PFSK-1 (cell line): ENCODE measurements around the gene SLC37A3.

Experiments used
- FOXP2 ChIP-seq: optimal IDR thresholded peaks from 2 replicates; pipeline ENCODE3; 2011; ENCODE audit warnings: borderline replicate concordance, control low read depth, inconsistent platforms; ENCODE audit not compliant: insufficient read depth; ENCODE audit errors: extremely low read length, extremely low read depth
- POLR2AphosphoS5 ChIP-seq: IDR thresholded peaks from 2 replicates; pipeline ENCODE4 v1.6.1; 2012; ENCODE audit warnings: low read depth, mild to moderate bottlenecking, control low read depth, low read length, moderate library complexity
- SIN3A ChIP-seq: IDR thresholded peaks from 2 replicates; pipeline ENCODE4 v1.6.1; 2012; ENCODE audit warnings: mild to moderate bottlenecking, low read length, moderate library complexity, borderline replicate concordance; ENCODE audit not compliant: insufficient read depth
- TAF1 ChIP-seq: IDR thresholded peaks from 2 replicates; pipeline ENCODE4 v1.6.1; 2012; ENCODE audit warnings: low read length, control low read depth, borderline replicate concordance; ENCODE audit not compliant: insufficient read depth
- TF ChIP-seq, protein P1 (sequence below), 2 experiments: IDR thresholded peaks; 2 replicates each; pipeline versions ENCODE4 v1.6.1 to v1.8.0; 2011 to 2012; ENCODE audit warnings: low read depth in 2 of 2, low read length in 2 of 2, control low read depth in 1 of 2, inconsistent platforms in 1 of 2, mild to moderate bottlenecking in 1 of 2, moderate library complexity in 1 of 2; ENCODE audit not compliant: insufficient read depth in 1 of 2

Gene SLC37A3

DNA sequence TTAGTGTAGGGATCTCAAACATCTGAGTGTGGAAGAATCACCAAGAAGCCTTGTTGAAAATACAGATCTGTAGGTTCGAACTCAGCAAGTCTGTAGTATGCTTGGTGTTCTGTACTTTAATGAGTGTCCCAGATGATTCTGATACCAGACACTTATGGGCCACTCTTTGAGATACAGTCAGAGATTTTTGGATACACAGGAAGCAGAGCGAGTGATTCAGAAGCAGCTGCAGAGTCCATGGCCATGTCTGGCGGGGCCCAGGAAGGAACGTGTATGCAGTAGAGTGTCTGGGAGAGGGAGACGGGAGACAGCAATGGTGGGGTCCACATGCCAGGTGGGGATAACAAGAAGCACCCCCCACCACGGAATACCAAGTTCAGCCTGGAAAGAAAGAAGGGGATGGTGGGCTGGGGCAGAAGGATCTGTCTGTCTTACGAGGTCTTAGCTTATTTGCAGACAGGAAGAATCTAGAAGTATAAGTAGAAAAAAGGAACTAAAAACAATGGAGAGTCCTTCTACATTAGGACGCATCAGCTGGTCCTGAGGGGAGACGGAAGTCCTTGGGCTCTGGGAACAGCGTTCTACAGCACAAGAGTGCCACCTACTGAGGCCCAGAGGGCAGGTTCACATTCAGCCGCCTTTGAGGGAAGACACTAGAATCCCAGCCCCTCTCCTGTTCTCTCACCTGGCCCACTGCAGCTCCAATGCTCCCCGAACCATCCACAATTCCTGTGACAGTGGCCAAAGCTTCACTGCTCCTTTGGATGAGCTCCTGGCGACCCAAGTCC, 55.4 kb downstream of the SLC37A3 start:
- TF ChIP-seq POLR2AphosphoS5 (no peak), TAF1 (no peak), FOXP2 (no peak), SIN3A (no peak)
- TF ChIP-seq, protein P1, sequence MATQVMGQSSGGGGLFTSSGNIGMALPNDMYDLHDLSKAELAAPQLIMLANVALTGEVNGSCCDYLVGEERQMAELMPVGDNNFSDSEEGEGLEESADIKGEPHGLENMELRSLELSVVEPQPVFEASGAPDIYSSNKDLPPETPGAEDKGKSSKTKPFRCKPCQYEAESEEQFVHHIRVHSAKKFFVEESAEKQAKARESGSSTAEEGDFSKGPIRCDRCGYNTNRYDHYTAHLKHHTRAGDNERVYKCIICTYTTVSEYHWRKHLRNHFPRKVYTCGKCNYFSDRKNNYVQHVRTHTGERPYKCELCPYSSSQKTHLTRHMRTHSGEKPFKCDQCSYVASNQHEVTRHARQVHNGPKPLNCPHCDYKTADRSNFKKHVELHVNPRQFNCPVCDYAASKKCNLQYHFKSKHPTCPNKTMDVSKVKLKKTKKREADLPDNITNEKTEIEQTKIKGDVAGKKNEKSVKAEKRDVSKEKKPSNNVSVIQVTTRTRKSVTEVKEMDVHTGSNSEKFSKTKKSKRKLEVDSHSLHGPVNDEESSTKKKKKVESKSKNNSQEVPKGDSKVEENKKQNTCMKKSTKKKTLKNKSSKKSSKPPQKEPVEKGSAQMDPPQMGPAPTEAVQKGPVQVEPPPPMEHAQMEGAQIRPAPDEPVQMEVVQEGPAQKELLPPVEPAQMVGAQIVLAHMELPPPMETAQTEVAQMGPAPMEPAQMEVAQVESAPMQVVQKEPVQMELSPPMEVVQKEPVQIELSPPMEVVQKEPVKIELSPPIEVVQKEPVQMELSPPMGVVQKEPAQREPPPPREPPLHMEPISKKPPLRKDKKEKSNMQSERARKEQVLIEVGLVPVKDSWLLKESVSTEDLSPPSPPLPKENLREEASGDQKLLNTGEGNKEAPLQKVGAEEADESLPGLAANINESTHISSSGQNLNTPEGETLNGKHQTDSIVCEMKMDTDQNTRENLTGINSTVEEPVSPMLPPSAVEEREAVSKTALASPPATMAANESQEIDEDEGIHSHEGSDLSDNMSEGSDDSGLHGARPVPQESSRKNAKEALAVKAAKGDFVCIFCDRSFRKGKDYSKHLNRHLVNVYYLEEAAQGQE (IDR thresholded peaks at IDR 0.05; ENCODE audit: insufficient read depth in 1 of 2, low read depth in 2 of 2, low read length in 2 of 2), result no peak

DNA sequence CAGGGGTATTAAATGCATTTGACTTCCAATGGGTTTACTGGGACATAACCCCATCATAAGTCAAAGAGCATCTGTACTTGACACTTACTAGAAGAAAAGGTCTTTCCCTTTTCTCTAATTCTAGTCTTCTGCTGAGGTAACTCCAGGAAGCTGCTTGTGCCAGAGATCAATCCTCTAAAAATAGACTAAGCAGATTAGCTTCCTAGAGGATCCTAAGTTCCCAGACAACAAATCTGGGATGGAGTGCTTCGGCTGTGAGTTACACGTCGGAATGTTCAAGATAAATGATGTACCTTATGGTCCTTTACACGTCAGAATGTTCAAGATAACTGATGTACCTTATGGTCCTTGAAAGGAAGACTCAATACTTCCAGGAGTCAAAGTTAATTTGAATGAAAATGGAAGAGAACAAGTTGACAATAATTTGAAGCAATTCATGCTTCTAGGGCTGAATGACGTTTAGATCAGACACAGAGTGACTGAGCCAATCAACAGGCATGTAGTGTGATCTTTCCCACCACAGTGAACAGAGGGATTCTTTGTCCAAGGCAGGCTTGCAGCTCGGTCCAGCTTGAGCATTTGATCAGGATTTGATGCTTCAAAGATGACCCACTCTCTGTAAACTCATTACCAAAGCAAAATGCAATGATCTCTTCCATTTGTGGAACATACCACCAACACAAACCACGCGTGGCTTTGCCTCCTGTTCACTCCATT, 63.8 kb downstream of the SLC37A3 start:
- TF ChIP-seq SIN3A, result no peak
- no peak for TF ChIP-seq TAF1
- TF ChIP-seq POLR2AphosphoS5, result no peak
- TF ChIP-seq, protein P1 (IDR thresholded peaks at IDR 0.05; ENCODE audit: insufficient read depth in 1 of 2, low read depth in 2 of 2, low read length in 2 of 2), result no peak
- no peak for TF ChIP-seq FOXP2

DNA sequence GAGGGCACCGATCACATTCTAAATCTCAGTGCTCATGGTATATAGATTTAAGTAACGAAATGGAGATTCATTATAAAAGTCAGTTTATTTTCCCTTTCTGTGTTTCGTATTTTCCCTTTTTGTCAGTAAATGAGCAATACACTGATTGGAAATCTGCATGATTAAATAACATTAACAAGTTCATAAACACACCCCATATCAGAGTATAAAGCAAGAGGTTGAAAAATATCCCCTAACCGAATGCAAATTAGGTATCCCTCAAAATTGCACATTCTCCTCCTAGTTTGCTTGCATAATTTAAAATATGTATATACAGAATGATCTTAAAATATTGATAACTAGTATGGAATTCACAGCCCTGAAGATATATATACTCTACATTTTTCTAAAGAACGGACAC, 64.6 kb downstream of the SLC37A3 start:
- TF ChIP-seq POLR2AphosphoS5 (no peak), SIN3A (no peak), FOXP2 (no peak)
- TF ChIP-seq, protein P1 (IDR thresholded peaks at IDR 0.05; ENCODE audit: insufficient read depth in 1 of 2, low read depth in 2 of 2, low read length in 2 of 2), result no peak

DNA sequence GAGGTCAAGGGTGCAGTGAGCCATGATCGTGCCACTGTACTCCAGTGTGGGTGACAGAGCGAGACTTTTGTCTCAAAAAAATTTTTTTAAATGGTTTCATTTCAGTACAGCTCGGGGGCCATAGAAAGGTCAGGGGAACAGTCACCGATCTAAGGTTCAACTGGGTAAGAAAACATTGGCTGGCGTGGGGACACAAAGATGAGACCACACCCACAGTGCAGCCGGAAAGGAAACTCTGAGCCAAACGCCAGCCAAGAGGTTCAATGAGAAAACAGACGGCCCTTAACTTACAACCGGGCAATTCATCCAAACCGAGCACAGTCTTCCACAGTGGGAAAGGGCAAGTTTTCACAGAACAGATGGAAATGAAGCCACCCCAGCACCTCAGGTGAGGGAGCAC, 65.1 kb downstream of the SLC37A3 start:
- TF ChIP-seq TAF1 (no peak), SIN3A (no peak), POLR2AphosphoS5 (no peak), FOXP2 (no peak)
- TF ChIP-seq, protein P1 (IDR thresholded peaks at IDR 0.05; ENCODE audit: insufficient read depth in 1 of 2, low read depth in 2 of 2, low read length in 2 of 2), result no peak
